ENCODE data around the gene DNLZ. TPM values are rescaled to one million over a fixed set of nuclear protein-coding genes. Genes with fewer than 3 reads are reported as not detected.

DNLZ gene
- total and polyA plus RNA-seq, 2 donors (not counting 3 experiments of a cell fraction or from before 2014, with no cell fraction given): 26.9 to 38.4 TPM

- Histone ChIP-seq H3K9ac (replicated peaks; ENCODE audit: extremely low read depth, insufficient read depth, low read length) (no peak overlapping the region), H3K36me3 (ENCODE audit: control insufficient read depth in 2 of 2, extremely low read depth in 1 of 2, insufficient read depth in 2 of 2, low read length in 2 of 2) (peaks cover 4 to 12% of the 10 kb centered on the region in 2 experiments), H3K9me1 (replicated peaks; ENCODE audit: control insufficient read depth, extremely low read depth, insufficient read depth, low read length) (no peaks in the 10 kb centered on the region), H3K4me2 (ENCODE audit: insufficient read depth, low read length) (no peak overlapping the region), H3K4me3 (replicated peaks in 1 of 3; ENCODE audit: insufficient read depth in 1 of 3, low read depth in 1 of 3, low read length in 3 of 3) (no peak overlapping the region), H3K4me1 (ENCODE audit: control insufficient read depth, extremely low read depth, insufficient read depth, low read length) (no peaks in the 10 kb centered on the region), H3K27me3 (ENCODE audit: control insufficient read depth in 2 of 2, insufficient read depth in 2 of 2, low read length in 2 of 2) (no peaks in the 10 kb centered on the region), H4K20me1 (replicated peaks; ENCODE audit: control insufficient read depth, extremely low read depth, insufficient read depth, low read length) (no peaks in the 10 kb centered on the region), H2AFZ (ENCODE audit: low read depth, low read length) (no peak overlapping the region), H3K9me3 (replicated peaks; ENCODE audit: control insufficient read depth, insufficient read depth, low read length) (no peaks in the 10 kb centered on the region), H3K27ac (ENCODE audit: insufficient read depth, low read depth, low read length) (no peak overlapping the region), H3K79me2 (ENCODE audit: control insufficient read depth, insufficient read depth, low read length) (no peaks in the 10 kb centered on the region)
- ChIA-PET POLR2A (no interaction called here), CTCF (no interaction called here)
- DNase-seq (ENCODE audit: low read depth, low spot score) (no peak), FAIRE-seq (no peak)
- dilution Hi-C loops (cut with MboI; ENCODE audit: extremely low pct_ligation_motif_present, low sequenced_read_pairs): no loop called here
- intact Hi-C loops (cut with micrococcal nuclease): no loop called here
- TF ChIP-seq EZH2 (IDR thresholded peaks at IDR 0.05; ENCODE audit: borderline replicate concordance, low read depth, low read length, severe bottlenecking): no peak
- BruUV-seq (replicated peaks): no TSS peak
Observed at GRCh38 chr9:136375096-136375495, 11.6 kb upstream of the DNLZ start.

- ChIA-PET CTCF (no interaction called here), POLR2A (no interaction called here)
- dilution Hi-C loops (cut with MboI; ENCODE audit: extremely low pct_ligation_motif_present, low sequenced_read_pairs): no loop called here
Observed at GRCh38 chr9:136374183-136374575, 10.6 kb upstream of the DNLZ start.

More at GRCh38 chr9:136374183-136374575, 10.6 kb upstream of the DNLZ start:
- Histone ChIP-seq H3K79me2 (ENCODE audit: control insufficient read depth, insufficient read depth, low read length) (no peaks in the 10 kb centered on the region), H3K9me1 (replicated peaks; ENCODE audit: control insufficient read depth, extremely low read depth, insufficient read depth, low read length) (no peaks in the 10 kb centered on the region), H3K9me3 (replicated peaks; ENCODE audit: control insufficient read depth, insufficient read depth, low read length) (no peaks in the 10 kb centered on the region), H2AFZ (ENCODE audit: low read depth, low read length) (no peak overlapping the region), H4K20me1 (replicated peaks; ENCODE audit: control insufficient read depth, extremely low read depth, insufficient read depth, low read length) (no peaks in the 10 kb centered on the region), H3K36me3 (ENCODE audit: control insufficient read depth in 2 of 2, extremely low read depth in 1 of 2, insufficient read depth in 2 of 2, low read length in 2 of 2) (peaks cover 2 to 5% of the 10 kb centered on the region in 2 experiments), H3K4me1 (ENCODE audit: control insufficient read depth, extremely low read depth, insufficient read depth, low read length) (no peaks in the 10 kb centered on the region), H3K9ac (replicated peaks; ENCODE audit: extremely low read depth, insufficient read depth, low read length) (no peak overlapping the region), H3K27ac (ENCODE audit: insufficient read depth, low read depth, low read length) (no peak overlapping the region), H3K4me3 (replicated peaks in 1 of 3; ENCODE audit: insufficient read depth in 1 of 3, low read depth in 1 of 3, low read length in 3 of 3) (no peak overlapping the region), H3K4me2 (ENCODE audit: insufficient read depth, low read length) (no peak overlapping the region), H3K27me3 (ENCODE audit: control insufficient read depth in 2 of 2, insufficient read depth in 2 of 2, low read length in 2 of 2) (no peaks in the 10 kb centered on the region)
- FAIRE-seq (no peak), DNase-seq (ENCODE audit: low read depth, low spot score) (no peak)
- TF ChIP-seq JUN (IDR thresholded peaks at IDR 0.05; ENCODE audit: borderline replicate concordance, insufficient read depth, insufficient read length, low read depth): no peak
- TF ChIP-seq MYC (IDR thresholded peaks at IDR 0.05; ENCODE audit: low read depth, low read length): no peak
- TF ChIP-seq POLR2AphosphoS5 (IDR thresholded peaks at IDR 0.05; ENCODE audit: insufficient read depth, low read depth, low read length): no peak
- TF ChIP-seq EZH2 (IDR thresholded peaks at IDR 0.05; ENCODE audit: borderline replicate concordance, low read depth, low read length, severe bottlenecking): no peak
- no peak for TF ChIP-seq MAX (IDR thresholded peaks at IDR 0.05; ENCODE audit: insufficient read depth, insufficient read length)
- no peak for TF ChIP-seq FOS (IDR thresholded peaks at IDR 0.05; ENCODE audit: borderline replicate concordance, insufficient read depth, low read length)
- no peak for TF ChIP-seq CTCF (IDR thresholded peaks at IDR 0.05; ENCODE audit: extremely low read depth in 1 of 2, insufficient read depth in 1 of 2, low read depth in 1 of 2, low read length in 2 of 2)
- no peak for TF ChIP-seq GATA2 (IDR thresholded peaks at IDR 0.05; ENCODE audit: insufficient read depth, insufficient read length, low read depth, low read length)
- TF ChIP-seq POLR2A (IDR thresholded peaks at IDR 0.05; ENCODE audit: low read depth, low read length): no peak
- intact Hi-C loops (cut with micrococcal nuclease): no loop called here
- BruUV-seq (replicated peaks): no TSS peak

All from endothelial cell of umbilical vein (primary cell).